ENCODE data around the gene MYO1A.

GRCh38 chr12:57063991-57064685 is 14.2 kb upstream of the MYO1A start:
- TF ChIP-seq CTCF (IDR thresholded peaks at IDR 0.05) (no peak), ZFX (IDR thresholded peaks at IDR 0.05; ENCODE audit: borderline replicate concordance) (no peak)

All from 22Rv1 (cell line).